Erythroblast (primary cell): ENCODE data around the gene DUS2.

Source experiments
- DNase-seq, 2 experiments: peaks; one replicate each; lab custom pipeline; 2025; lab: John Stamatoyannopoulos, UW
- GATA1 ChIP-seq: IDR thresholded peaks from 2 replicates; pipeline ENCODE4 v1.6.1; 2011; ENCODE audit warnings: low read depth, mild to moderate bottlenecking, control low read depth, low read length, moderate library complexity
- POLR2A ChIP-seq: IDR thresholded peaks from 2 replicates; pipeline ENCODE4 v1.6.1; 2011; ENCODE audit warnings: mild to moderate bottlenecking, low read length

Gene DUS2

GRCh38 chr16:68072038-68072695 lies 49.1 kb downstream of the DUS2 start:
- peak; percentile 92 for DNase-seq
- TF ChIP-seq POLR2A (no peak), GATA1 (no peak)

DNA sequence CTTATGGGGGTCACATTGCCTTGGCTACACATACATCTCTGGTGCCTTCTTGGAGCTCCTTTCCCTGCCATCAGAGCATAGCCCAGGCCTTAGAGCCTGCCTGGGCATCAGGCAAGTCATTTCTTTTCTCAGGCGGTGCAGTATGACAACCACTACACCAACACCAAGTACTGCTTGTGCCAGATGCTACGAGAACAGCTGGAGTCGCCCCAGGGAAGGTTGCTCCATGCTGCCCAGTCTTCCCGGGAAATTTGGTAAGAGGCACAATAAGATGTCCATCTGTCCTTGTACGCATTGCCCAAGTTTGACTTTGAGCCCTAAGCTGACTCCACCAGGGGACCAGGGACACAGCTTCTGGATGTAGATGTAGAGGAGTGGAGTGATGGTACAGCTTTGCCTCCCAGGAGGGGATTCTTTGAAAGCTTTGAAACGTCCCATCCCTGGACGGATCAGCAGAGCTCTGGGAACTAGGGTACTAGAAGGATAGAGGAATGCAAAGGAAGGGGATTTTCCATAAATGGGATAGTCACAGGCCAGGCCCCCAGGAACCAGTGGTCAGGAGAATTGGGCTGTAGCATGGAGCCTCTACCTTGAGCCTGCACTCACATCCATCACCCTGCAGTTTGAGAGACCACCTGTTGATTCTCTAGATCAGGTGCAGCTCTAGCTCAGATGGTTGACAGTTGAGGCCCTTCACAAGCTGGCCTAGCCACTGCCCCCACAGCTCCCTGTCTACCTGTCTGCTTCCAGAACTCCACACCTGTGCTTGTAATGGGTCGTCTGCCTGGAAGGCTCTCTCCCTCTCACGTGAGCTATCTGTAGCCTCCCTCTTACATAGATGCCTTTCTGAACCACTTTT lies 51.0 kb downstream of the DUS2 start:
- no peak for DNase-seq
- TF ChIP-seq GATA1 (no peak), POLR2A (no peak)

- TF ChIP-seq POLR2A (no peak), GATA1 (no peak)
- DNase-seq: no peak
Observed at GRCh38 chr16:68074850-68075555, 51.9 kb downstream of the DUS2 start.

DNA sequence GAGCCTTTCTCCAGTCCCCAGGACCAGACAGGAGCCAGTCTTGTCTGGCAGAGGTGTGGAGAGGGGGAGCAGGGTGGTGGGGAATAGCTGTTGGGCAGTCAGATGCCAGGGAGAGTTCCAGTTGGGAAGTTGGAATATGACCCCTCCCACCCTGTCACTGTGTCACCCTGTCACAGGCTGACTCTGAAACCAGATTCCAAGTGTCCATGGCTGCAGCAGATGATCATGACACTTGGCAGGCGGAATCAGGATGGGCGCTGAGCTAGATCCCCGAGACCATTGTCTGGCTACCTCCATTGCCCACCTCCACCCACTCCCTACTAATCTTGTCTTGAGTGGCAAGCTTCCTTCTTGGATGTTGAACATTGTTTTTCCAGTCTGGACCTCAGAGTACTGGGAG lies 52.9 kb downstream of the DUS2 start:
- DNase-seq: no peak
- TF ChIP-seq GATA1 (no peak), POLR2A (no peak)

GRCh38 chr16:68076560-68076959 lies 53.5 kb downstream of the DUS2 start:
- TF ChIP-seq GATA1: no peak
- TF ChIP-seq POLR2A: no peak
- no peak for DNase-seq

DNA sequence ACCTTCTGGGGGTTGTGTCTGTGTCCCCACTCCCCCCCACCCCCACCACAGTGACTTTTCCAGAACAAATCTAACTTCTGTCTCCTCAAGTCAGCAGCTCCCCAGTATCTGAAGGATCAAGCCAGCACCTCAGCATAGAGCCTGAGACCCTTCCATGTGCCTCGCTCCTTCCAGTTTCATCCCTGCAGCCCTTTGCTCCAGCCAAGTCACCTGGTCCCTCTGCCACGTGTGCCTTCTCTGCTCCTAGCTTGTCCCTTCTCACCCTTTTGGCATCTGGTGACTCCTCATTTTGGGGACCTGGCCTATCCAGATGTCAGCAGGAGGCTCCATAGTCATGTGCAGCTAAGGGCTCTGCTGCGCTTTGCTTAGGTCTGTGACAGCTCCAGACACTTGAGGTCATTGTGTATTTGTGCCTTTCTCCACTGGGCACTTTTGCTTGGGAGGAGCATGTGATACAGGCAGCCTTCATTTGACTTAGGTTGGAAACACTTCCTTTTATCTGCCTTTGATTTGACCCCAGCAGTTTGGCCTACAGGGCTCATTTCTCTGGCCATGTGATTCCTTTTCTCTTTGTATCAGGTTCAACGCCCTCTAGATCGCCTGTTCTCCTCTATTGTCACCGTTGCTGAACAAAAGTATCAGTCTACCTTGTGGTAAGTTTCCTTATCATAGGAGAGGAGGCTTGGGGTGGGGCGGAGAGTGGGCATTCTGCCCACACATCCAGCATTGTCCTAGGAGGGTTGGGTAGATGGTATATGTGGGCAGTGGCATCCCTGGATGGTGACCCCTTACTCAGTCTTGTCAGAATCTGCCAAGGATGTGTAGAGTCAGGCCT lies 55.0 kb downstream of the DUS2 start:
- DNase-seq: peak in 1 of 2 experiments; percentile 38
- no peak for TF ChIP-seq POLR2A

- TF ChIP-seq POLR2A (no peak), GATA1 (no peak)
Observed at GRCh38 chr16:68078701-68079375, 55.8 kb downstream of the DUS2 start.

DNA sequence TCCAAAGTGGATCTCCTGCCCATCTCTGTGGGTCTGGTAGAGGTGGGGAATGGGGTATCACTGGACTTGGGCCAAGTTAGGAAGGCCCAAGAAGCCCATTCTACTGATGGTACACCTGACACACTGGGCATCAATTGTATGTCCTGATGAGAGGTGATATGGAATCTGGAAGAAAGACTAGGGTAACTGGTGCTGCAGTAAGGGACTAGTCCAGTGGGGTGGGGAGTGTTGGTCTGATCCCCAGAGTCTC lies 56.2 kb downstream of the DUS2 start:
- TF ChIP-seq GATA1 (no peak), POLR2A (no peak)
- DNase-seq: no peak

More at GRCh38 chr16:68078701-68079375, 55.8 kb downstream of the DUS2 start:
- no peak for DNase-seq

DNA sequence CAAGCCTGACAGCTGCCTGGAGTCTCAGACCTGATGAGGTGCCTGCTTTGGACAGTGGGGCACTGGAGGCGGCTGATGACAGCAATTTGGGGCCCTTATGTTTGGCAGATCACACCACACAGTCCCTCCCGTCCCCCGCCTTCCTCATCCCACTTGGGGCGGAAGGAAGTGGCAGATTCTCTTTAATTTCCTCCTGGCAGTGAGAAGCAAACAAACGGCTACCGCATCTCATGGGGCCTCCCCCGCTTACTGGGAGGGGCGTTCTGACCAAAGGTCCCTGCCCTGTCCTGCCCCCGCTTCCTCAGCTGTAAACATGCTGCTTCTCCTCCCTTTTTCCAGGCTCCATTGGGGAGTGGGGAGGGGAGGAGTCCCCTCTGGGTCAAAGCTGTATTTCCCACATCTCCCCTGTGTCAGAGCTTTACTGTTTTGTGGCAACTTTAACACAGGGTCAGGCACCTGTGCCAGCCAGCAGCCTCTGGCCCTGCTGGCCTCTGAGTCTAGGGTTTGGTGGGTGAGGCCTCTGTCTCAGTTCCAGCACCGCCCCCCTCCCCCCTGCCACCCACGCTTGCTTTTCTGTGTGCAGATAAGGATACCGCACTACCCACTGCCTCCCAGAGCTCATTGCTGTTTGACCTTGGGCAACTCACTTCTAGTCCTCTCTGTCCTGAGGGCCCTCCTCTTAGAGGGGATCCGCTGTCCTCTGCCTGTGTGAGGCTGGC lies 56.7 kb downstream of the DUS2 start:
- peak; percentile 90 to 91 for DNase-seq
- TF ChIP-seq POLR2A (peak; percentile 84), GATA1 (peak; percentile 47)

DNA sequence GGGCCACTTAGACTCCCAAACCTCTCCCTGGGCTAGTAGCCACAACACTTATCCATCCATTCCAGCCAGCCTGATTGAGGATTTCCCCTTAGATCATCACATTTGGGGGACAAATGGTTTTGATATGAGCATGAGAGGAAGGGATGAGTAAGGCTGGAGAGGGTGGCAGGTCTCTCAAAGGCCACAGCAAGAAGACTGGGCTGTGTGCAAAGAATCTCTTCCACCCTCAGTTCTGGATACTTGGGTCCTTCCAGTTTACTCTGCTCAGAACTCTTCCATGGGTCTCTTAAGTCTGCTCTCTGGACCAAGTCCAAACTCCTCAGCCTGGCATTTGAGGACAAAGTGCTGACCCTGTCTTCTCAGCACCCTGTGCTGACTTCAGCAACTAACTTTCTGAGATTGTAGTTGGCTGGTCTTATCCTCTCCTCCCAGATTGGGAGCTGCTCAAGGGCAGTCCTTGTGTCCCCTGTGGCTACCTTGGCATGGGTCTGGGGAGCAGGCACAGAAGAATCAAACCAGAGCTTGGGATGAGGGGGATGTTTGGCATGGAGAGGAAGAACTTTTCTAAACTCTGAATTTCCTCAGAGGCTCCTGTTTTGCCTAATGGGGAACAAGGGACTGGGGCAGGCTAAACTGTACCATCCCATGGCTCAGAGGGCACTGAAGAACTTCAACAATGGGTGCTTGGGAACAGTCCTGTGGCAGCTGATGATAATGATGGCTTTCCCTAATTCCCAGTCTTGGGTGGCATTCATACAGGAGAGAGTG lies 59.0 kb downstream of the DUS2 start:
- peak; percentile 40 to 43 for DNase-seq
- TF ChIP-seq GATA1 (no peak), POLR2A (no peak)

DNA sequence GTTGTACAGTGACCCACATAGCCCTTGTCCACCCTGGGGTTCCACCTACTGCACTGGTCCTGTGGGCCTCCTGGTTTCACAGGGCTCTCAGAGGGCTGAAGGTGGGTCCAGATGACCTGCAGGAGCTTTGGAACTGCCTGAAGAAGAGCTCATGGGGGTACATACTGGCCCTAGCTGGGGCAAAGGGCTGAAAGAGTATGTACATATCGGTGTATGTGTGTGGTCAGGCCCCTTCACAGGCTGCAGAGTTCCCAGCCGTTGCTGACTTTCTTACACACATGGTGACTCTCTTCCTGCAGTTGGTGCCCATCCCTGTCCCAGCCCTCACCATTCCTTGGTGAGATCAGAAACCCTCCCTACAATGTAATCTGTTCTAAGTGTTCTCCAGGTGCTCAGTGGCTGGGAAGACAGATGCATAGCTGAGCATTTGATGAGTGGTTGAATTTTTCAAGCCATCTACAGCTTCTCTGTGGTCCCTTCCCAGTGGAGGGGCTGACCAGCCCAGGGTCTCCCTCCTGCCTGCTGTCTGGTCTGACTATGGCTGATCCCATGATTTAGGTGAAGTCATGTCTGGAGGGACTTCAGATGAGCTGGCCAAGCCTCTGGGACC lies 59.6 kb downstream of the DUS2 start:
- DNase-seq: no peak
- TF ChIP-seq GATA1 (no peak), POLR2A (no peak)
